ENCODE data around the gene CORO2B. TPM values are rescaled to one million over a fixed set of nuclear protein-coding genes. Genes with fewer than 3 reads are reported as not detected.

CORO2B gene
- polyA plus RNA-seq, 1 donor = 4.7 TPM

GRCh38 chr15:68706256-68706655 lies 127.5 kb downstream of the CORO2B start:
- no peak for DNase-seq

GRCh38 chr15:68706931-68707330 lies 128.1 kb downstream of the CORO2B start:
- no peak for DNase-seq

- DNase-seq = no peak
Measured at GRCh38 chr15:68707386-68707785, 128.6 kb downstream of the CORO2B start.

GRCh38 chr15:68709876-68710275 lies 131.1 kb downstream of the CORO2B start:
- no peak for DNase-seq

DNA sequence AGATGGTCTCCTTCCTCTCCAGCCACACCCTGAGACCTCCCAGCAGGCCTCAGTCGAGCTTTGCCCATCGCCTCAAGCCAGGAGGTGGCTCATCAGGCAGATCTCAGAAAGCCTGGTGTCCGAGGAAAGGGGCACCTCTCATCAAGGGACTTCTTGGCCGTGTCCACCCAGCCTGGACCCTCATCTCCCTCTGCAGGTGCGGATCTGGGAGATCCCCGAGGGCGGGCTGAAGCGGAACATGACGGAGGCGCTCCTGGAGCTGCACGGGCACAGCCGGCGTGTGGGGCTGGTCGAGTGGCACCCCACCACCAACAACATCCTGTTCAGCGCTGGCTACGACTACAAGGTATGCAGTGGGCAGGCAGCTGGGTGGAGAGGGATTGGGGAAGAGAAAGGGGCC lies 131.7 kb downstream of the CORO2B start:
- DNase-seq = no peak

DNA sequence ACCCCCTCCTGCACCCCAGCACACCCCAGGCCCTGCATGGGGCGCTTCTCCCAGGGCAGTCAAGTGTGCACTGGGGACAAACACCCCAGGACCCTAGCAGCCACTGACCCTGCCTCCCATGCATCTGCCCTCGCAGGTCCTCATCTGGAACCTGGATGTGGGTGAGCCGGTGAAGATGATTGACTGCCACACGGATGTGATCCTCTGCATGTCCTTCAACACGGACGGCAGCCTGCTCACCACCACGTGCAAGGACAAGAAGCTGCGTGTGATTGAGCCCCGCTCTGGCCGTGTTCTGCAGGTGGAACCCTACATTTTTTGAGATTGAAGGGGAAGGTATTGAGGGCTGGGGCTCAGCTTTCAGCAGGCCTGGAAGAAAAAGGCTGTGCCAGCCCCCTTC lies 132.6 kb downstream of the CORO2B start:
- no peak for DNase-seq

DNA sequence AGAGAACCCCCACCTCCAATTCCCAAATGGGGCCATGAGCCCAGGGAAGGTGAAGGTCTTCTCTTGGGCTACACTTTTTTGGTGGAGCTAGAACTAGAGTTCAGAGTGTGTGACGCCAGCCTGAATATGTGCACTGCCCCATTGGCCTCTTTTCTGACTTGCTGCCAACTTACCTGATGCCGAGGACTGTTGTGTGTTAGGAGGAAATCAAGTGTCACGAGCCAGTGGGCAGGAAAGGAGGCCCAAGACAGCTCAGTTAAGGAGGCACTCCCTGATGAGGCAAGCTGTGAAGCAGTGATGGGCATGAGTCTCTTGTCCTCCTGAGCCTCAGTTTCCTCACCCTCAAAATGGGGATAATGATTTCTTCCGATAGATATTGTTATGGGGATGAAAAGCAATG lies 134.1 kb downstream of the CORO2B start:
- no peak for DNase-seq

DNA sequence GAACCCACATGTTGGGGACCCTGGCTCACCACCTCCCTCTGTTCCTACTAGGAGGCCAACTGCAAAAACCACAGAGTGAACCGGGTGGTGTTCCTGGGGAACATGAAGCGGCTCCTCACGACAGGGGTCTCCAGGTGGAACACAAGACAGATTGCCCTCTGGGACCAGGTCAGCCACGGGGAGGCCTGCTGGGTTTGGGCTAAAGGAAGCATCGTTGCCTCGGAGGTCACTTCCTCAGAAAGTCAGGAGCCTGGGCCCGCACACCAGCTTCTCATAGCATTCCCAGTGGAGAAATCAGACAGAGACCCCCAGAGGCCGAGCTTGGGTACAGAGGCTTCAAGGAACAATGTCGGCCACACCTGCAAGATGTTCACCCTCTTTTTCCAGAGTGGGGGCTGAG lies 135.1 kb downstream of the CORO2B start:
- DNase-seq = no peak

GRCh38 chr15:68715111-68715510 lies 136.3 kb downstream of the CORO2B start:
- no peak for DNase-seq

- no peak for DNase-seq
Measured at GRCh38 chr15:68717951-68718350, 139.2 kb downstream of the CORO2B start.

- no peak for DNase-seq
Measured at GRCh38 chr15:68718468-68718867, 139.7 kb downstream of the CORO2B start.

DNA sequence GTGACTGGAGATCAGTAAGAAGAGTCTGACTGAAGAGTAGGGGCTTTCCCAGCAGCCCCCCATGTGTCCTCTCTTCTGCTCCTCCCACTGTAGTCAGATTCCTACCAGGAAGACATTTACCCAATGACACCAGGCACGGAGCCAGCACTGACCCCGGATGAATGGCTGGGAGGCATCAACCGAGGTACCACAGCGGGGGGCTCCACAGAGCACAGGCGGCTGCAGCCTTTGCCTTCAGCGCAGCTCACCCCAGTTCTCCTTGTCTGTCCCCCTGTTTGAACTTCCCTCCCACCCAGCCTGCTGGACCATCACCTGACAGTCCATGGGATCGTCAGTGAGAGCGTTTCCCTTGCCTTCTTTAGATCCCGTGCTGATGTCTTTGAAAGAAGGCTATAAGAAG lies 140.3 kb downstream of the CORO2B start:
- no peak for DNase-seq

DNA sequence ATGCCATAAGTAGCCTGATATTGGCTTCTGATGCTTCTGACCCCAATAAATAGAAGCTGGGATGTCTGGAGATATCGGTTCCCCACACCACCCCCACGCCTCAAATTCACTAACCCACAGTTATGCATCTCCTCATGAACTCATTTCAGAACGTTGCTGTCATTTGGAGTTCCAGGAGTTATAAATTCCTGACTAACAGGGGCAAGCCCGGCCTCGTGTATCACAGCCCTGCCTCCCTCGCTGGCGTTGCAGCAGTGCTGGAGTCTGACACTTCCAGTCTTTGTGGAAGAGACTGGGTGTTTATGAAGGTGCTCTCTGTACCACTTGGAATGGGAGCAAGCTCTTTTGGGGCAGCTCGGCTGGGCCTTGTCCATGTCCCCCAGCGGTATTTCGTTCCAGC lies 140.9 kb downstream of the CORO2B start:
- DNase-seq = no peak

DNA sequence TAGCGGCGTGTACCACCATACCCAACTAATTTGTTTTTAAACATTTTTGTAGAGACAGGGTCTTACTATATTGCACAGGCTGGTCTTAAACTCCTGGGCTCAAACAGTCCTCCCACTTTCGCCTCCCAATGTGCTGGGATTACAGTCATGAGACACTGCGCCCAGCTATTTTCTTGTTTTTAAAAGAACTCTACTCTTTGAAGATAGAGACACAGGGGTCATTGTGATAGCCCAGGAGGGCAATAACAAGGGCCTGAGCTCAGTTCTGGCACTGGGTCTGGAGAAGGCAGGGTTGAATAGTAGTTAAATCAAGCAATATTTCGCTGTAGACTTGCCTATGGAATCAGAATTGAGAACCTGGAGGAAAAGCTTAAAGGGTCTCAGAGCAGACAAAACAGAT lies 143.1 kb downstream of the CORO2B start:
- no peak for DNase-seq

DNA sequence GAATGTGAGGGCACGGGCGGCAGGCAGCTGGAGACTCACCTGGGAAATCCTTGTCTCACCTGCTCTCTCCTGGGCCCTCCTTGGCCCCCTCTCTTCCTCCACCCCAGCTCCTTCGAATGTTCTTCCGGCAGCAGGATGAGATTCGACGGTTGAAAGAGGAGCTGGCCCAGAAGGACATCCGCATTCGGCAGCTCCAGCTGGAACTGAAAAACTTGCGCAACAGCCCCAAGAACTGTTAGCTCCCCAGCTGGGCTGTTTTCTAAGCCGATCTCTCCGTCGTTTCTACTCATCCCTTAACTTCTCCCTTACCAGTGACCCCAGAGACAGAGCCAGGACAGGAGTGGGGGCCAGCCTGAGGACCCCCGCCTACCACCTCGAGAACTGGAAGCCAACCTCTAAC lies 146.9 kb downstream of the CORO2B start:
- DNase-seq = peak; percentile 69

GRCh38 chr15:68726246-68726645 lies 147.5 kb downstream of the CORO2B start:
- no peak for DNase-seq

GRCh38 chr15:68729789-68730411 lies 151.1 kb downstream of the CORO2B start:
- no peak for DNase-seq

- peak; percentile 64 for DNase-seq
Measured at GRCh38 chr15:68730471-68730919, 151.7 kb downstream of the CORO2B start.

DNA sequence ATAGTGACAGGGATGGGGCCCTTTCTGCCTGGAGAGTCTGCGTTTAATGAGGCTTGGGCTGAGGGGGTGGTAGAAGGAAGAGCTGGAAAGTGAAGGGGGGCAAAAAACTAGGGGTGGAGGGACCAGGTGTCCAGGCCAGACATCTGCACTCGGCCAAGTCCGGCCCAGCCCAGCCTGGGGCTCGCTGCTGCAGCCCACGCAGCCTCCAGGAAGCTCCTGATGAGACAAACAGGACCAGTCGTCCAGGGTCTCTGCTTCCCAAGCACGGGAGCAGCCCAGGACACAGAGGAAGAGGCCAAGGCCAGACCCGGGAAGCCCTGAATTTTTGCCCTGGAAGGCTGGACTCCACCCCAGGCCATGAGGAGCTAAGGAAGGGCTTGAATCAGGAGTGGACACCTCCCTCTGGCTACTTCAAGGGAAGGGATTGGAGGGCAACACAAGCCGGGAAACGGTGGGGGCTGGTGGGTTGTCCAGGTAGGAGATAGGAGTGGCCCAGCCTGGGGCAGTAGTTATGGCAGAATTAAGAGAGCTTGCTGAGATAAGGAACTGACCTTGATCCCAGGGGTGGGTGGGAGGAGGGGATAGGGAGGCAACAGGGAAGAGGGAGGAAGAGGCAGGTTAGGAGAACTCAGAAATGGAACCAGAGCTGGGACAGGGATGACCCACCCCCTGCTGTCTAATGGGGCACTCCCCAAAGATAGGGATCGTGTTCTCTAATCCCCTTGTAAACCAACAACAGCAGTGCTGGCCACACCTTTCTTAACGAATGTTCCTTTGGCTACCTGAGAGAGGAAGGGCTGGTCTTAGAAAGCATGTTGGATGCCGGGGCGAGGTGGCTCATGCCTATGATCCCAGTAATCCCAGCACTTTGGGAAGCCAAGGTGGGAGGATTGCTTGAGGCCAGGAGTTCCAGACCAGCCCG lies 152.4 kb downstream of the CORO2B start:
- DNase-seq = peak; percentile 48

DNA sequence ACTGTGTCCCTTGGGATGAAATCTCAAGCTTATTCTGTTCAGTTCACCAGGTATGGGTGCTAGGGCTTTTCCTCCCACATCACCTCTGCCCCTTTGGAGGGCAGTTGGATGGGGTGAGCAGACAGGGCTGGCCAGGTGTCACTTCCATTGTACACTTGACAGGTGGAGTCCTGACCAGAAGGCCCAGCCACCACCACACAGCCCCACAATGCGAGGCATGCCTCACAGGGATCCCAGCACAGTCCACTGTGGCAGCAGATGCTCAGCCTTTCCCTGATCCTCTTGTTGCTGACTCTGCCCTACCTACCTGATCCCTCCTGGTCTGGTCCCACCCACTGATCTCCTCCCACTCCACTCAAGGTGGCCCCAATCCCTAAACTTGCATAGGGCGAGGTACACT lies 153.7 kb downstream of the CORO2B start:
- no peak for DNase-seq

GRCh38 chr15:68733666-68734065 lies 154.9 kb downstream of the CORO2B start:
- DNase-seq = no peak

DNA sequence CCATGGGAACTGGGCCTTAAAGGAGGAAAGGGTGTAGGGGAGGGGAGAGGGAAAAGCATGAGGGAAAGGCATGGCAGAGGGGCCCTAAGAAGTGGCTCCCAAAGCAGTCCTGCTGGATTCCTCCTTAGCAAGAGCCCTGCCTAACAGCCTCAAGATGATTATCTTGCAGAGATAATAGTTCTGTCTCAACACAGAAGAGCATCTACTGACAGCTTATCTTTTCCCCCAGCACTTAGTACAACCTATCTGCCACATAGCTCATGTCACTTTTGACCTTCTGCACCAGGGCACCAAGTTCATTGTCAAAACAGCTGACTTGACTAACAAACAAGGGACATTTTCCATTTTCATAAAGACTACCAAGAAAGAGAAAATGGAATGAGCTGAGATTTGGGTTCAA lies 155.6 kb downstream of the CORO2B start:
- DNase-seq = no peak

GRCh38 chr15:68734881-68735280 lies 156.1 kb downstream of the CORO2B start:
- no peak for DNase-seq

DNA sequence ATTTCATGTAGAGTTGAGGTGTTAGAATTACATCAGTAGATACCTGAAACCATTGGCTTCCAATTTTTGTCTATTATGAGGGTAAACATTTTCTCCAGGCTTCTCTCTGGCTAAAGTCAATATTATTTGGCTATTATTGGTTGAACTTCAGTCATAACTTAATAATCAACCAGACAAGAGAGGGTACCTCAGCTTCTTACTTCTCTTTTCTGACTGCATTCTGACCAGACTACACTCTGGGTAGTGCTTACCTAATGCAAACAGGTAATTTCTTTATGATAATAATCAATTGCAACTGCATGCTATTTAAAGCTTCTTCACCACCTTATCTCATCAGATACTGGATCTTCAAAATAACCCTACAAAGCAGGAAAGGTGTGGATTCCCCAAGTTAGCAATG lies 156.8 kb downstream of the CORO2B start:
- no peak for DNase-seq
